Cardiac muscle cell (in vitro differentiated cells and primary cell): ENCODE results near the gene MYL7. TPM values are rescaled to one million over a fixed set of nuclear protein-coding genes. Genes with fewer than 3 reads are reported as not detected.

Experiments used
- DNase-seq, 2 donors: peaks; one replicate each; pipeline versions ENCODE4 v3.0.0 to v3.0.0-alpha.2; 2010 to 2017; ENCODE audit warnings: low read depth in 1 of 2, low spot score in 1 of 2
- H3K27ac ChIP-seq: fragments of 200-600 bp; sonication (generic); 2 replicates; pipeline ENCODE4 v1.5.1; 2016
- H3K27me3 ChIP-seq: fragments of 200-600 bp; sonication (generic); 2 replicates; pipeline ENCODE4 v1.6.0; 2016; ENCODE audit warnings: control low read depth
- H3K36me3 ChIP-seq: fragments of 200-600 bp; sonication (generic); 2 replicates; pipeline ENCODE4 v1.5.1; 2016; ENCODE audit warnings: control low read depth
- H3K4me1 ChIP-seq: fragments of 200-600 bp; sonication (generic); 2 replicates; pipeline ENCODE4 v1.8.1; 2017; ENCODE audit warnings: low read depth, mild to moderate bottlenecking, mixed run types
- H3K4me3 ChIP-seq: fragments of 200-600 bp; sonication (generic); 2 replicates; pipeline ENCODE4 v1.5.1; 2016; ENCODE audit warnings: mild to moderate bottlenecking
- H3K9me3 ChIP-seq: fragments of 200-600 bp; sonication (generic); 2 replicates; pipeline ENCODE4 v1.5.1; 2017; ENCODE audit warnings: low read depth, mild to moderate bottlenecking, control low read depth
- CTCF ChIP-seq: IDR thresholded peaks from 2 replicates; pipeline ENCODE4 v1.5.1; 2012; ENCODE audit warnings: low read depth, mild to moderate bottlenecking, low read length
- polyA plus RNA-seq: library from polyadenylated mRNA; unstranded; fragments of >200 nt; fragmentation: Nextera tagmentation; extraction: Ambion mirVana; gene quantifications from 2 replicates; pipeline ENCODE4 v1.2.1, GENCODE V29; 2016
- total RNA-seq: library from RNA; depleted of rRNA; stranded (reverse); fragments of >200 nt; gene quantifications from 2 replicates; pipeline ENCODE4 v1.2.3, GENCODE V29; 2016

MYL7 gene
- total and polyA plus RNA-seq, 2 experiments from 2014 or later: 9,288 to 20,231 TPM

GRCh38 chr7:44148166-44148565 lies 7.0 kb upstream of the MYL7 start:
- no peaks in the 10 kb centered on the region for H3K9me3 ChIP-seq
- no peak for TF ChIP-seq CTCF
- DNase-seq: no peak
- H3K27ac ChIP-seq: peak overlapping the region; percentile 36
- no peaks in the 10 kb centered on the region for H3K36me3 ChIP-seq
- H3K4me3 ChIP-seq: no peak overlapping the region
- no peaks in the 10 kb centered on the region for H3K27me3 ChIP-seq
- H3K4me1 ChIP-seq: peaks cover 27% of the 10 kb centered on the region

DNA sequence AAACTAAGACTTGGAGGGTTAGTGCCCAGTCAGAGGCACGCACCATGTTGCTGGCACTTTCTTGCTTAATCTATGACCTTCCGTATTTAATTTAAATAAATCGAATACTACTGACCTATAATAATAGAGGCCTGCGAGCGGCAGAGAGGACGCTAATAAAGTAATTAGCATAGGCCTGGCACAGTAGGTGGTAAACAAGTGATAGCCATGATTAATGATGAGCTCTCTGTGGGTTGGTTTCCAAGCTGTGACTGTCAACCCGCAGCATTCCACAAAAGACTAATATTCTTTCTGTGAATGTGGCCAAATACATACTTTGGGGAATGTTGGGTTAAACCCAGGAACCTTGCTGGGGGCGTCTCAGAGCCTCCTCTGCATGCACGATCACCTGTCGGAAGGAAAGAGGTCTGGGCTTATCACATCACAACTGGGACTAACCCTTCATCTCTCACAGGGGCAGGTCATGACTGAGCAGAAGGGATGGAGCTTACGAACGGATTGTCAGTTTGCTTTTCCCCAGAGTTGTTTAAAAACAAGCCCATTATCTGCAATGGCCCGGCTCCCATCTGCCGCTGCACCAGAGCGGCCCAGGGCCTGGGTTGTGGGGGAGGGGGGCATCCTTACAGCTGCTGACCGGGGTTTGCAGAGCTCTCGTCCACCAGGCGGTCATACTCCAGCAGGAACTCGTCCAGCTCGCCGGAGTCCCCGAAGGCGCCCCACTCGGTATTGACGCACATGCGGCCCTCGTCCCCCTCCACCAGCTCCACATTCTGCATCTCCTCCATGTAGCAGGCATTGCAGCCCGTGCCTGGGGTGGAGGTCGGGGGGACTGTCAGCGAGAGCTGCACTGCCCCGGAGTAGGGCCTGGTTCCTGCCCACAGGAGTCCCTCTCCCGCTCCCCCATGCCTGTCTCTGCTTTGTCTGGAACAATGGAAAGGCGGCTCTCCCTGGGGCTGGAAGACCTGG lies 6.2 kb upstream of the MYL7 start:
- Histone ChIP-seq H3K27me3 (no peaks in the 10 kb centered on the region), H3K4me1 (peaks cover 29% of the 10 kb centered on the region), H3K9me3 (no peaks in the 10 kb centered on the region), H3K27ac (peak overlapping the region; percentile 36), H3K36me3 (no peaks in the 10 kb centered on the region), H3K4me3 (no peak overlapping the region)
- peak; percentile 27 to 33 for DNase-seq
- TF ChIP-seq CTCF: no peak

GRCh38 chr7:44145969-44146911 lies 5.1 kb upstream of the MYL7 start:
- peak overlapping the region; percentile 25 for H3K4me3 ChIP-seq
- H3K9me3 ChIP-seq: no peaks in the 10 kb centered on the region
- TF ChIP-seq CTCF: no peak
- no peak overlapping the region for H3K27ac ChIP-seq
- peak; percentile 85 to 91 for DNase-seq
- peaks cover 39% of the 10 kb centered on the region for H3K4me1 ChIP-seq
- no peaks in the 10 kb centered on the region for H3K27me3 ChIP-seq
- H3K36me3 ChIP-seq: no peaks in the 10 kb centered on the region

- peak in 1 of 2 donors; percentile 51 for DNase-seq
- H3K4me3 ChIP-seq: peak overlapping the region; percentile 25
- TF ChIP-seq CTCF: no peak
- peaks cover 44% of the 10 kb centered on the region for H3K4me1 ChIP-seq
- H3K27ac ChIP-seq: no peak overlapping the region
- no peaks in the 10 kb centered on the region for H3K9me3 ChIP-seq
- H3K27me3 ChIP-seq: no peaks in the 10 kb centered on the region
- peaks cover 2% of the 10 kb centered on the region for H3K36me3 ChIP-seq
Observed at GRCh38 chr7:44145479-44145968, 4.4 kb upstream of the MYL7 start.

- DNase-seq: no peak
- Histone ChIP-seq H3K27ac (no peak overlapping the region), H3K36me3 (peaks cover 4% of the 10 kb centered on the region), H3K27me3 (no peaks in the 10 kb centered on the region), H3K4me3 (no peak overlapping the region), H3K4me1 (peaks cover 44% of the 10 kb centered on the region), H3K9me3 (no peaks in the 10 kb centered on the region)
- no peak for TF ChIP-seq CTCF
Observed at GRCh38 chr7:44144968-44145478, 3.9 kb upstream of the MYL7 start.
